Mesendoderm (in vitro differentiated cells): ENCODE data around the gene PGC.

Experiments used
- DNase-seq: peaks from one replicate; pipeline ENCODE4 v3.0.0; 2013
- H2AK5ac ChIP-seq: 2 replicates; pipeline ENCODE4 v1.6.1; 2013; ENCODE audit warnings: low read length, inconsistent platforms
- H2BK120ac ChIP-seq: 2 replicates; pipeline ENCODE4 v1.6.1; 2013; ENCODE audit warnings: low read depth, mild to moderate bottlenecking, low read length, moderate library complexity, mixed read lengths
- H2BK15ac ChIP-seq: replicated peaks from 2 replicates; pipeline ENCODE4 v1.6.1; 2013; ENCODE audit warnings: low read depth, mild to moderate bottlenecking, moderate library complexity
- H2BK5ac ChIP-seq: 2 replicates; pipeline ENCODE4 v1.6.1; 2013; ENCODE audit warnings: low read length, inconsistent platforms
- H3K18ac ChIP-seq: 2 replicates; pipeline ENCODE4 v1.6.1; 2013; ENCODE audit warnings: mild to moderate bottlenecking, low read length, mixed read lengths
- H3K23ac ChIP-seq: one replicate; pipeline ENCODE4 v1.6.1; 2013; ENCODE audit warnings: low read length
- H3K27ac ChIP-seq: 2 replicates; pipeline ENCODE4 v1.5.1; 2013; ENCODE audit warnings: low read depth, mild to moderate bottlenecking, inconsistent platforms, low read length, moderate library complexity
- H3K27me3 ChIP-seq: 2 replicates; pipeline ENCODE4 v1.6.1; 2013; ENCODE audit warnings: low read length, control low read depth, mild to moderate bottlenecking, inconsistent platforms; ENCODE audit not compliant: insufficient read depth, poor library complexity
- H3K36me3 ChIP-seq: 2 replicates; pipeline ENCODE4 v1.6.1; 2013; ENCODE audit warnings: low read length, inconsistent platforms; ENCODE audit not compliant: control insufficient read depth, insufficient read depth
- H3K4ac ChIP-seq: one replicate; pipeline ENCODE4 v1.6.1; 2013; ENCODE audit warnings: low read depth, mild to moderate bottlenecking, low read length, moderate library complexity
- H3K4me1 ChIP-seq: 2 replicates; pipeline ENCODE4 v1.6.1; 2013; ENCODE audit warnings: low read depth, low read length, inconsistent platforms; ENCODE audit not compliant: control insufficient read depth
- H3K4me2 ChIP-seq: 2 replicates; pipeline ENCODE4 v1.6.1; 2013; ENCODE audit warnings: low read length
- H3K4me3 ChIP-seq: 2 replicates; pipeline ENCODE4 v1.5.1; 2013; ENCODE audit warnings: mild to moderate bottlenecking, low read length
- H3K56ac ChIP-seq: one replicate; pipeline ENCODE4 v1.6.1; 2013; ENCODE audit warnings: low read length
- H3K79me1 ChIP-seq: 2 replicates; pipeline ENCODE4 v1.6.1; 2013; ENCODE audit warnings: low read length, inconsistent platforms
- H3K79me2 ChIP-seq: 2 replicates; pipeline ENCODE4 v1.6.1; 2013; ENCODE audit warnings: mild to moderate bottlenecking, low read length; ENCODE audit not compliant: control insufficient read depth, insufficient read depth
- H3K9ac ChIP-seq: 2 replicates; pipeline ENCODE4 v1.6.1; 2013; ENCODE audit warnings: low read length, inconsistent platforms
- H4K5ac ChIP-seq: one replicate; pipeline ENCODE4 v1.6.1; 2013; ENCODE audit warnings: low read length
- H4K8ac ChIP-seq: one replicate; pipeline ENCODE4 v1.6.1; 2013; ENCODE audit warnings: low read depth, mild to moderate bottlenecking, control low read depth, low read length, moderate library complexity
- WGBS: extraction: QIAGEN DNeasy Blood & Tissue Kit; methylation state at CpG from one replicate; pipeline ENCODE4 v1.1.7; 2013; ENCODE audit warnings: low lambda C conversion rate, missing lambda C conversion rate; ENCODE audit not compliant: insufficient coverage; ENCODE audit errors: extremely low coverage; 5-methylcytosine and 5-hydroxymethylcytosine counted together

The PGC gene

GRCh38 chr6:41722969-41723529 lies 24.1 kb downstream of the PGC start:
- no peak overlapping the region for H3K4me2 ChIP-seq
- H3K56ac ChIP-seq, result peak overlapping the region; percentile 72
- H2BK120ac ChIP-seq, result no peak overlapping the region
- no peak overlapping the region for H2BK15ac ChIP-seq
- H3K79me1 ChIP-seq, result no peaks in the 10 kb centered on the region
- no peak overlapping the region for H2AK5ac ChIP-seq
- no peak overlapping the region for H2BK5ac ChIP-seq
- no peak overlapping the region for H3K9ac ChIP-seq
- no peak overlapping the region for H3K4ac ChIP-seq
- H3K27me3 ChIP-seq, result no peaks in the 10 kb centered on the region
- H3K18ac ChIP-seq, result no peak overlapping the region
- no peak overlapping the region for H3K4me3 ChIP-seq
- no peak overlapping the region for H4K8ac ChIP-seq
- H3K23ac ChIP-seq, result no peak overlapping the region
- no peaks in the 10 kb centered on the region for H3K79me2 ChIP-seq
- no peak overlapping the region for H3K27ac ChIP-seq
- no peak overlapping the region for H4K5ac ChIP-seq
- H3K4me1 ChIP-seq, result peaks cover 6% of the 10 kb centered on the region
- DNase-seq, result no peak
- no peaks in the 10 kb centered on the region for H3K36me3 ChIP-seq
- no CpG with 5 or more reads among the region's 8 CpGs for WGBS

DNA sequence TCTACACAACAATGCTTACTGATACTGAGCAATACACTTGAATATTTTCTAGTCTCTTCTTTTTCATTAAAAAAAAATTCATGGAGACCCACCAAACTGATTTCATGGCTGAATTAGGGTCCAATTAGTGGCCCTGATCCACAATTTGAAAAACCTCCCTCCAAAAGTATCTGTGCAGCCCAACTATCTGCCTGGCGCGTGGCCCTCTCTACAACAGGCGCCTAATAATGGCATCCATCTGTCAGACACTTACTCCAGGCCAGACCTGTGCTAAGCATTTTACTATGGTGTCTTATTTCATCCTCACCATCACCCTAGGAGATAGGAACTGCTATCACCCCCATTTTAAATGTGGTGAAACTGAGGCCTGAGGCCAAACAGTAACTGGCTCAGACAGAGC lies 25.8 kb downstream of the PGC start:
- Histone ChIP-seq H3K27ac (no peak overlapping the region), H4K8ac (no peak overlapping the region), H4K5ac (no peak overlapping the region), H3K4me1 (peaks cover 6% of the 10 kb centered on the region), H2BK120ac (no peak overlapping the region), H3K79me2 (no peaks in the 10 kb centered on the region), H3K4ac (no peak overlapping the region), H3K4me3 (no peak overlapping the region), H3K36me3 (no peaks in the 10 kb centered on the region), H3K56ac (no peak overlapping the region), H3K79me1 (no peaks in the 10 kb centered on the region), H2BK15ac (no peak overlapping the region), H2BK5ac (no peak overlapping the region), H2AK5ac (no peak overlapping the region), H3K27me3 (no peaks in the 10 kb centered on the region), H3K18ac (no peak overlapping the region), H3K9ac (no peak overlapping the region), H3K4me2 (no peak overlapping the region), H3K23ac (no peak overlapping the region)
- DNase-seq, result no peak
- no CpG with 5 or more reads among the region's 3 CpGs for WGBS

- no peak overlapping the region for H2BK15ac ChIP-seq
Measured at GRCh38 chr6:41720783-41721182, 26.4 kb downstream of the PGC start.

GRCh38 chr6:41720262-41720620 lies 27.0 kb downstream of the PGC start:
- Histone ChIP-seq H3K36me3 (no peaks in the 10 kb centered on the region), H2AK5ac (no peak overlapping the region), H2BK15ac (no peak overlapping the region), H2BK120ac (no peak overlapping the region), H3K4me2 (no peak overlapping the region), H3K23ac (no peak overlapping the region), H3K4me1 (peaks cover 6% of the 10 kb centered on the region), H4K8ac (no peak overlapping the region), H3K79me2 (no peaks in the 10 kb centered on the region), H2BK5ac (no peak overlapping the region), H3K56ac (no peak overlapping the region), H3K9ac (no peak overlapping the region), H3K4ac (no peak overlapping the region), H4K5ac (no peak overlapping the region), H3K79me1 (no peaks in the 10 kb centered on the region), H3K4me3 (no peak overlapping the region), H3K18ac (no peak overlapping the region), H3K27ac (no peak overlapping the region), H3K27me3 (no peaks in the 10 kb centered on the region)
- no peak for DNase-seq
- no CpG with 5 or more reads among the region's 3 CpGs for WGBS

More at GRCh38 chr6:41720783-41721182, 26.4 kb downstream of the PGC start:
- no peak overlapping the region for H3K4ac ChIP-seq
- no peak for DNase-seq
- no peak overlapping the region for H3K18ac ChIP-seq
- H4K8ac ChIP-seq, result no peak overlapping the region
- H4K5ac ChIP-seq, result no peak overlapping the region
- no peaks in the 10 kb centered on the region for H3K27me3 ChIP-seq
- no peak overlapping the region for H3K4me2 ChIP-seq
- no peak overlapping the region for H3K23ac ChIP-seq
- WGBS, result no CpG with 5 or more reads among the region's 2 CpGs
- no peak overlapping the region for H2BK120ac ChIP-seq
- H3K9ac ChIP-seq, result no peak overlapping the region
- no peak overlapping the region for H3K27ac ChIP-seq
- peaks cover 6% of the 10 kb centered on the region for H3K4me1 ChIP-seq
- H2AK5ac ChIP-seq, result no peak overlapping the region
- no peak overlapping the region for H2BK5ac ChIP-seq
- no peak overlapping the region for H3K56ac ChIP-seq
- no peaks in the 10 kb centered on the region for H3K36me3 ChIP-seq
- H3K79me2 ChIP-seq, result no peaks in the 10 kb centered on the region
- H3K4me3 ChIP-seq, result no peak overlapping the region
- no peaks in the 10 kb centered on the region for H3K79me1 ChIP-seq

- no peak overlapping the region for H2BK15ac ChIP-seq
- no CpG with 5 or more reads among the region's 7 CpGs for WGBS
- H3K4me1 ChIP-seq, result peaks cover 6% of the 10 kb centered on the region
- no peaks in the 10 kb centered on the region for H3K79me2 ChIP-seq
- no peak overlapping the region for H2BK120ac ChIP-seq
- DNase-seq, result no peak
- no peak overlapping the region for H4K8ac ChIP-seq
- no peak overlapping the region for H3K4me3 ChIP-seq
- no peak overlapping the region for H3K4ac ChIP-seq
- H3K27me3 ChIP-seq, result no peaks in the 10 kb centered on the region
- H3K56ac ChIP-seq, result no peak overlapping the region
- no peaks in the 10 kb centered on the region for H3K79me1 ChIP-seq
- no peak overlapping the region for H3K9ac ChIP-seq
- no peak overlapping the region for H2AK5ac ChIP-seq
- H2BK5ac ChIP-seq, result no peak overlapping the region
- no peak overlapping the region for H3K18ac ChIP-seq
- H3K27ac ChIP-seq, result no peak overlapping the region
- no peak overlapping the region for H3K4me2 ChIP-seq
- no peak overlapping the region for H3K23ac ChIP-seq
- no peak overlapping the region for H4K5ac ChIP-seq
- H3K36me3 ChIP-seq, result no peaks in the 10 kb centered on the region
Measured at GRCh38 chr6:41719436-41720261, 27.5 kb downstream of the PGC start.
